Neural cell (in vitro differentiated cells): ENCODE measurements around the gene IQSEC1. TPM values are rescaled to one million over a fixed set of nuclear protein-coding genes. Genes with fewer than 3 reads are reported as not detected.

Experiments used
- H2AFZ ChIP-seq: fragments of 200-600, 300-800 bp; sonication (generic), shearing (Covaris generic); 2 replicates; pipeline ENCODE4 v1.6.0; 2014; ENCODE audit warnings: low read depth, mild to moderate bottlenecking, antibody characterized with exemption, low read length, moderate library complexity
- H3F3A ChIP-seq: fragments of 200-600 bp; shearing (Covaris generic); 2 replicates; pipeline ENCODE4 v1.6.1; 2016; ENCODE audit warnings: mild to moderate bottlenecking, moderate library complexity, mixed read lengths, antibody characterized with exemption, low read length; ENCODE audit not compliant: insufficient read depth, poor library complexity, severe bottlenecking
- H3K27ac ChIP-seq: fragments of 200-600, 300-800 bp; sonication (generic), shearing (Covaris generic); 2 replicates; pipeline ENCODE4 v1.5.1; 2014; ENCODE audit warnings: mild to moderate bottlenecking, low read length, moderate library complexity
- H3K27me3 ChIP-seq: fragments of 300-800, 200-600 bp; sonication (generic), shearing (Covaris generic); 2 replicates; pipeline ENCODE4 v1.6.0; 2014; ENCODE audit warnings: mild to moderate bottlenecking, low read depth, low read length, moderate library complexity; ENCODE audit not compliant: insufficient read depth
- H3K36me3 ChIP-seq: fragments of 300-800, 200-600 bp; sonication (generic), shearing (Covaris generic); 2 replicates; pipeline ENCODE4 v1.5.1; 2014; ENCODE audit warnings: mild to moderate bottlenecking, antibody characterized with exemption, low read length, moderate library complexity; ENCODE audit not compliant: insufficient read depth
- H3K4me2 ChIP-seq: fragments of 300-800, 200-600 bp; sonication (generic), shearing (Covaris generic); 2 replicates; pipeline ENCODE4 v1.6.0; 2014; ENCODE audit warnings: mild to moderate bottlenecking, low read length
- H3K4me3 ChIP-seq: fragments of 300-800, 200-600 bp; sonication (generic), shearing (Covaris generic); 2 replicates; pipeline ENCODE4 v1.5.1; 2014; ENCODE audit warnings: mild to moderate bottlenecking, low read length, moderate library complexity
- H3K79me2 ChIP-seq: fragments of 200-600 bp; shearing (Covaris generic); replicated peaks from 2 replicates; pipeline ENCODE4 v1.6.0; 2014; ENCODE audit warnings: mild to moderate bottlenecking, low read length, moderate library complexity; ENCODE audit not compliant: insufficient read depth
- H3K9ac ChIP-seq: fragments of 300-800, 200-600 bp; sonication (generic), shearing (Covaris generic); 2 replicates; pipeline ENCODE4 v1.6.1; 2016; ENCODE audit warnings: mild to moderate bottlenecking, low read length, mixed read lengths
- H3K9me2 ChIP-seq: fragments of 200-600 bp; shearing (Covaris generic); 2 replicates; pipeline ENCODE4 v1.6.1; 2016; ENCODE audit warnings: mild to moderate bottlenecking, low read length, mixed read lengths; ENCODE audit not compliant: insufficient read depth
- H3K9me3 ChIP-seq: fragments of 200-600, 300-800 bp; sonication (generic), shearing (Covaris generic); 2 replicates; pipeline ENCODE4 v1.6.1; 2016; ENCODE audit warnings: mild to moderate bottlenecking, mixed run types, low read length, moderate library complexity, mixed read lengths
- H4K20me1 ChIP-seq: fragments of 200-600 bp; shearing (Covaris generic); 2 replicates; pipeline ENCODE4 v1.6.1; 2016; ENCODE audit warnings: mild to moderate bottlenecking, mixed run types; ENCODE audit not compliant: insufficient read depth
- EP300 ChIP-seq: fragments of 450-650 bp; conservative IDR thresholded peaks from 2 replicates; pipeline ENCODE4 v1.6.1; 2014; ENCODE audit warnings: antibody characterized with exemption, mild to moderate bottlenecking, moderate library complexity; ENCODE audit not compliant: poor library complexity, severe bottlenecking
- EZH2 ChIP-seq: fragments of 200-600, 300-800 bp; shearing (Covaris generic), sonication (generic); IDR thresholded peaks from 2 replicates; pipeline ENCODE4 v1.6.1; 2014; ENCODE audit warnings: antibody characterized with exemption, low read length, borderline replicate concordance, mild to moderate bottlenecking; ENCODE audit not compliant: insufficient read depth, poor library complexity, severe bottlenecking
- MXI1 ChIP-seq: fragments of 450-650 bp; conservative IDR thresholded peaks from 2 replicates; pipeline ENCODE4 v1.6.1; 2014; ENCODE audit warnings: antibody characterized with exemption, mild to moderate bottlenecking; ENCODE audit not compliant: poor library complexity, severe bottlenecking
- POLR2AphosphoS5 ChIP-seq: IDR thresholded peaks from 2 replicates; pipeline ENCODE4 v1.6.1; 2012
- RAD21 ChIP-seq: fragments of 450-650 bp; conservative IDR thresholded peaks from 2 replicates; pipeline ENCODE4 v1.6.1; 2014; ENCODE audit warnings: antibody characterized with exemption, mild to moderate bottlenecking, moderate library complexity
- SMC3 ChIP-seq: fragments of 450-650 bp; conservative IDR thresholded peaks from 2 replicates; pipeline ENCODE4 v1.6.1; 2014; ENCODE audit warnings: antibody characterized with exemption, mild to moderate bottlenecking, moderate library complexity; ENCODE audit not compliant: poor library complexity
- TAF1 ChIP-seq: IDR thresholded peaks from 2 replicates; pipeline ENCODE4 v1.6.1; 2012; ENCODE audit warnings: low read depth
- polyA plus RNA-seq: library from polyadenylated mRNA; depleted of rRNA; stranded (reverse); fragments of >200 nt; gene quantifications from 2 replicates; pipeline ENCODE4 v1.2.3, GENCODE V29; 2014
- TF ChIP-seq, protein P1 (sequence below): fragments of 450-650 bp; IDR thresholded peaks from 2 replicates; pipeline ENCODE4 v1.5.1; 2014; ENCODE audit warnings: antibody characterized with exemption, mild to moderate bottlenecking, moderate library complexity; ENCODE audit not compliant: poor library complexity, severe bottlenecking
- TF ChIP-seq, protein P2 (sequence below): IDR thresholded peaks from 2 replicates; pipeline ENCODE4 v1.6.1; 2012; ENCODE audit warnings: borderline replicate concordance

The IQSEC1 gene
- polyA plus RNA-seq, 1 donor from 2014 or later = 6.0 TPM

DNA sequence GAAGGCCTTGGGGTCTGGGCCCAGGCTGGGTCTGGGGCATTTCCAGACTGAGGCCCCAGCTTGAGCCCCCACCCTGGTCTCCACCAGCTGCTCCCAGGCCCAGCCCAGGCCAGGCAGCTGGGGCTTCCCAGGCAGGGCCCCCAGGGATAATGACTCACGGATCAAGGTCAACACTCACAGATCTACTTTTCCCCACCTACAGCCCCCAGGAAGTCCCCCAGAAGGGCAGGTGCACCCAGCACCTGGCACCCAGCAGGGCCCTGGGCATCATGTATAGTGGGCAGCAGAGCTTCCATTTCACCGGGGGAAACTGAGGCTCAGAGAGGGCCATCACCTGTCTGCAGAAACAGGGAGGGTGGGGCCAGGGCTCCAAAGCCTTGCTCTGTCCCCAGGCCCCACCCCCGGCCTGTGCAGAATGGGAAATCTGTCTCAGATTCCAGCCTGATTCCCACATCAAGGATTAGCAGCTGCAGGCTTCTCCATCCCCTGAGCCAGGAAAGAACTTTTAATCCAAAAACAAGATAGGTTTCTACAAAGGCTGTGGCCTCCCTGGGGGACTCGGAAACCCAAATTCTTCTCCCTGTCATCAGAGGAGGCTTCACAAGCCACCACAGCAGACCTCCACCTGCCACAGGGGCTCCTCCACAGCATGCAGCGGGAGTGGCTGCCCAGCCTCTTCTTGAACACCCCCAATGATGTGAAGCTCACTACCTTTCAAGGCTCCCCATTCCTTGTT is 49.8 kb downstream of the IQSEC1 start (continued):
- TF ChIP-seq, protein P1, sequence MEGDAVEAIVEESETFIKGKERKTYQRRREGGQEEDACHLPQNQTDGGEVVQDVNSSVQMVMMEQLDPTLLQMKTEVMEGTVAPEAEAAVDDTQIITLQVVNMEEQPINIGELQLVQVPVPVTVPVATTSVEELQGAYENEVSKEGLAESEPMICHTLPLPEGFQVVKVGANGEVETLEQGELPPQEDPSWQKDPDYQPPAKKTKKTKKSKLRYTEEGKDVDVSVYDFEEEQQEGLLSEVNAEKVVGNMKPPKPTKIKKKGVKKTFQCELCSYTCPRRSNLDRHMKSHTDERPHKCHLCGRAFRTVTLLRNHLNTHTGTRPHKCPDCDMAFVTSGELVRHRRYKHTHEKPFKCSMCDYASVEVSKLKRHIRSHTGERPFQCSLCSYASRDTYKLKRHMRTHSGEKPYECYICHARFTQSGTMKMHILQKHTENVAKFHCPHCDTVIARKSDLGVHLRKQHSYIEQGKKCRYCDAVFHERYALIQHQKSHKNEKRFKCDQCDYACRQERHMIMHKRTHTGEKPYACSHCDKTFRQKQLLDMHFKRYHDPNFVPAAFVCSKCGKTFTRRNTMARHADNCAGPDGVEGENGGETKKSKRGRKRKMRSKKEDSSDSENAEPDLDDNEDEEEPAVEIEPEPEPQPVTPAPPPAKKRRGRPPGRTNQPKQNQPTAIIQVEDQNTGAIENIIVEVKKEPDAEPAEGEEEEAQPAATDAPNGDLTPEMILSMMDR = no peak
- TF ChIP-seq SMC3 = no peak

DNA sequence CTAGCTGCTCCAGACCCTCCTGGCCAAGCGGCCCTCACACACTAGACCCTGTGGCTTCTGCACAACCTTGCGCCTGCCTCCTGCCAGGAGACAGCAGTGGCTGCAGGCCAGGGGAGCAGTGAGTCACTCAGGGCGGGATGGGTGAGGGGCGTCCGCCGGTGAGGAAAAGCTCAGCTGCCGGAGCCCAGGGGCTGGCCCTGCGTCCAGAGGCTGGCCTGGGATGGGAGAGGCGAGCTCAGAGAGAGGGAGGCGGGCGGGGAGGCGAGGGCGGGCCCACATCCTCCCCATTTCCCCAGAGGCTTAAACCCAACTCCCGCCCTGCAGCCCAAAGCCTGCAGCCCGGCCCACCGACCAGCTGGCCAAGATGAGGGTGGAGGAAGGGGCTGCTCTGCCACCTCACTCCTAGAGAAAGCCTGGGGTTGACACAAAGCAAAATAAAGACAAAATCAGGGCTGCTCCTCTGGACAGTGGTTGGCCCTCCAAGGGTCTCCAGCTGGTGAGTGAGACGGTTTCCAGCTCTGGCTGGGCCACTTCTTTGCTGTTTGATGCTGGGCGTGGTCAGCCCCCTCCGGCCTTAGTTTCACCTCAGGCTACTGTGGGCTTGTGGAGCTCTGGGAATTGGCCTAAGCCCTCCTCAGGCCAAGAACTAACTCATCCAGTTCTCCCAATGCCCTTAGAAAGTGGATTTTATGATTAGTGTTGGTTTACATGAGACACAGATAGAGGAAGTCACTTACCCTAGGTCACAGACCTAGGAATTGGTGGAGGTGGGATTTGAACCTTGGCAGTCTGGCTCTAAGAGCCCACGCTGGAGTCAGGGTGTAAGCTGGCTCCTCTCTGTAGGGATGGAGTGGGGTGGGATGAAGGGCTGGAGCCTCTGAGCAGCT is 50.6 kb downstream of the IQSEC1 start:
- Histone ChIP-seq H4K20me1 (no peaks in the 10 kb centered on the region), H3K9me3 (no peaks in the 10 kb centered on the region), H3F3A (no peaks in the 10 kb centered on the region), H3K27ac (no peak overlapping the region), H3K79me2 (no peaks in the 10 kb centered on the region), H3K36me3 (no peaks in the 10 kb centered on the region), H2AFZ (no peak overlapping the region), H3K4me3 (no peak overlapping the region), H3K9ac (no peak overlapping the region), H3K27me3 (no peaks in the 10 kb centered on the region), H3K4me2 (no peak overlapping the region), H3K9me2 (no peaks in the 10 kb centered on the region)
- no peak for TF ChIP-seq TAF1
- no peak for TF ChIP-seq SMC3
- TF ChIP-seq EZH2 = no peak
- TF ChIP-seq POLR2AphosphoS5 = no peak
- TF ChIP-seq RAD21 = no peak
- TF ChIP-seq MXI1 = no peak
- TF ChIP-seq, protein P2, sequence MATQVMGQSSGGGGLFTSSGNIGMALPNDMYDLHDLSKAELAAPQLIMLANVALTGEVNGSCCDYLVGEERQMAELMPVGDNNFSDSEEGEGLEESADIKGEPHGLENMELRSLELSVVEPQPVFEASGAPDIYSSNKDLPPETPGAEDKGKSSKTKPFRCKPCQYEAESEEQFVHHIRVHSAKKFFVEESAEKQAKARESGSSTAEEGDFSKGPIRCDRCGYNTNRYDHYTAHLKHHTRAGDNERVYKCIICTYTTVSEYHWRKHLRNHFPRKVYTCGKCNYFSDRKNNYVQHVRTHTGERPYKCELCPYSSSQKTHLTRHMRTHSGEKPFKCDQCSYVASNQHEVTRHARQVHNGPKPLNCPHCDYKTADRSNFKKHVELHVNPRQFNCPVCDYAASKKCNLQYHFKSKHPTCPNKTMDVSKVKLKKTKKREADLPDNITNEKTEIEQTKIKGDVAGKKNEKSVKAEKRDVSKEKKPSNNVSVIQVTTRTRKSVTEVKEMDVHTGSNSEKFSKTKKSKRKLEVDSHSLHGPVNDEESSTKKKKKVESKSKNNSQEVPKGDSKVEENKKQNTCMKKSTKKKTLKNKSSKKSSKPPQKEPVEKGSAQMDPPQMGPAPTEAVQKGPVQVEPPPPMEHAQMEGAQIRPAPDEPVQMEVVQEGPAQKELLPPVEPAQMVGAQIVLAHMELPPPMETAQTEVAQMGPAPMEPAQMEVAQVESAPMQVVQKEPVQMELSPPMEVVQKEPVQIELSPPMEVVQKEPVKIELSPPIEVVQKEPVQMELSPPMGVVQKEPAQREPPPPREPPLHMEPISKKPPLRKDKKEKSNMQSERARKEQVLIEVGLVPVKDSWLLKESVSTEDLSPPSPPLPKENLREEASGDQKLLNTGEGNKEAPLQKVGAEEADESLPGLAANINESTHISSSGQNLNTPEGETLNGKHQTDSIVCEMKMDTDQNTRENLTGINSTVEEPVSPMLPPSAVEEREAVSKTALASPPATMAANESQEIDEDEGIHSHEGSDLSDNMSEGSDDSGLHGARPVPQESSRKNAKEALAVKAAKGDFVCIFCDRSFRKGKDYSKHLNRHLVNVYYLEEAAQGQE = no peak
- TF ChIP-seq, protein P1 = no peak
- no peak for TF ChIP-seq EP300
